ENCODE measurements around the gene TANK. TPM values are rescaled to one million over a fixed set of nuclear protein-coding genes. Genes with fewer than 3 reads are reported as not detected.
"Not testable (repeated sequence)": the region's sequence is repeated elsewhere in the genome, so short reads cannot be mapped to it uniquely, and the experiment has no call there.

The TANK gene
- polyA plus RNA-seq, 3 donors = 52.1 to 65.6 (median 54.1) TPM

GRCh38 chr2:161124201-161124600 is 36.0 kb upstream of the TANK start:
- no peak for DNase-seq (ENCODE audit: extremely low read depth in 1 of 11, low read depth in 9 of 11, low spot score in 4 of 11)

GRCh38 chr2:161128885-161129284 is 31.3 kb upstream of the TANK start:
- no peak for DNase-seq (ENCODE audit: extremely low read depth in 1 of 11, low read depth in 9 of 11, low spot score in 4 of 11)

DNA sequence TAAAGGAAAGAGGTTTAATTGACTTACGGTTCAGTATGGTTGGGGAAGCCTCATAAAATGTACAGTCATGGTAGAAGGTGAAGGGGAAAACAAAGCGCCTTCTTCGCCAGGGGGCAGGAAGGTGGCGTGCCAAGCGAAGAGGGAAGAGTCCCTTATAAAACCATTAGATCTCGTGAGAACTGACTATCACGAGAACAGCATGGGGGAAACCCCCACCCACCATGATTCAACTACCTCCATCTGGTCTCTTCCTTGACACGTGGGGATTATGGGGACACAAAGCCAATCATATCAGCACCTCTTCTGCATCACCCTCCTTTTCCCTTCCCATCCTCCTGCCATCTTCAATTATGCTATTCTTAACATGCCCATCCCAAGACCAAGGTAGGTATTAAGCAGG is 29.9 kb upstream of the TANK start:
- no peak for DNase-seq (ENCODE audit: extremely low read depth in 1 of 11, low read depth in 9 of 11, low spot score in 4 of 11)

DNA sequence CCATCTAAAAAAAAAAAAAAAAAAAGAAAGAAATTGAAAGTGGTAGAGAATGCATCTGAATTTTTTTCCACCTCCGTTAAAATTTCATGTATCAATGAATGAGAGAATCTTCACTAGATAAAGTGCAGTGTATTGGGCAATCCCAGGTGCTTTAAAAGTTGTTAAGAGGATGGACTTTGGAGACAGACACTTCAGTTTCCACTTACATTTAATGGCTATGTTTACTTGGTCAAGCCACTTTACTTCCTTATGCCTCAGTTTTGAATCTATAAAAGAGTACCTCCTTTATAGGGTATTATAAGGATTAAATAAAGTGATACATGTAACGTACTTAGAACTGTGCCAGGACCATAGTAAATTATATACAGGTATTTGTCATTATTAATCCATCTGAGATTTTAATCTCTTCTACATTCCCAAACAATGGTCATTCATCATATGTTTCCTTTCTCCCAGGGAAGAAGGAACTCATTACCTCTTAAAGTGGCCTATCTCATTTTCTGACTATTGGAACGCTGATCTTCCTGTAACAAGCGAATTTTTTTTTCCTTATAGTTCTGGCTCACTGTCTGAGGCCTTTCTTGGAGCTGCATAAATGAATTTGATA is 29.1 kb upstream of the TANK start:
- no peak for DNase-seq (ENCODE audit: extremely low read depth in 1 of 11, low read depth in 9 of 11, low spot score in 4 of 11)

- DNase-seq (ENCODE audit: extremely low read depth in 1 of 11, low read depth in 9 of 11, low spot score in 4 of 11) = no peak
Observed at GRCh38 chr2:161131804-161132203, 28.4 kb upstream of the TANK start.

- not testable (repeated sequence) for DNase-seq (ENCODE audit: extremely low read depth in 1 of 11, low read depth in 9 of 11, low spot score in 4 of 11)
Observed at GRCh38 chr2:161132384-161132783, 27.8 kb upstream of the TANK start.

DNA sequence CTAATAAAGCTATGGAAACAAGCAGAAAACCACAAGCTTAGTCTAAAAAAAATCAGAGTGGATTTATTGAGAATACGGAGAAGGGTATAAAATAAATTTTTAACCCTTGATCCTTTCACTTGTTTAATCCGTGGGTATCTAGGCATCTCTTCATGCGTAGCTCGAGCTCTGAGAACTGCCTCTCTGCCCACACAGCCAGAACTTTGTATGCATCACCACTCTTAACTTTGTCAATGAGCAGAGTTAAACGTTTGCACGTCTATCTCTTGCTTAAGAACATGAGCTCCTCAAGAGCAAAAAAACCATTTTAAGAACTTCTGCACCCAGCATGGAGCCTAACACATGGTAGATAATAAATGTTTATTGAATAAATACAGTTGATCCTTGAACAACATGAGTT is 26.9 kb upstream of the TANK start:
- DNase-seq (ENCODE audit: extremely low read depth in 1 of 11, low read depth in 9 of 11, low spot score in 4 of 11) = no peak

DNA sequence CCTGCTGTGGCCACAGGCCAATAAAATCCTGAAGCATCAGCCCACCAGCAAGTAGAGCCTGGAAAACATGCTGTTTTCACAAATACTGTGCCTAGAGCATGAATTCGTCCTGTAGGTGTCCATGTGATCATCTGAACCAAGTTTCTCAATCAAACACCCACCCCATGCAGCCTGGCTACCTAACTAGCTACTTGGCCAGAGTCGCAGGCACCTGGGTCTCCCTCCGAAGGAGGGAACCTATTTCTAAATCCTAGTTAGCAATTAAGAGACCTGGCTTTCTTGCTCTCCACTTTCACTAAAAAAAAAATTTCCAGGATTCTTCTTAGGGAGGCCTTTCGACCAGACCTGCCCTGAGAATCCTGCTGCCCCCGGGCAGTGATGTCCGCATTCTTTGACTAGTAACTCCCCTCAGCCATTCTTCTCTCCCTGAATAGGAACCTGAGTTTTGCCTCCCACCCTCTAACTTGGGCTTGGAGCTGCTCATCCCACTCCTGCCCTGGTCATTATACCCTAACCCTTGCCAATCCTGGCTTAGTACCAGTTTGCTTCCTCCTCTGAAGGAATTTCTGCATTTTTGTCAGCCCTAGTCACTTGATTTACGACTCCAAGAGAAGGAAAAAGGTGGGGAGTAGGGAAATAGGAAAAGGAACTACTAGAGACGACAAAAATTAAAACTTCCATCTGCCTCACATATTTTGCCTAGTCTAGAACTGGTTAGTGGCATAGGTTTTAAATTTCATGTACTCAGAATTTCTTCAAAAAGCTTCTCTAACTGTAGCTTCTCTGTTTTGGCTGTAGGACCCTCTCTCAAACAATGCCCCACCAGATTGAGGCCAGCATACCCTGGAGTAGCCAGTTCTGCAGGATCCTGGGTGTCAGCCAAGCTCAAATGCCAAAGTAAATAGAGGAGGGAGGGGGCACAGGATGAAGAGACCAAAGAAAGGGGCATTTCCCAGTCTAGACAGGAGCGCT is 25.4 kb upstream of the TANK start:
- peak in 2 of 11 donors; percentile 43 to 56 for DNase-seq (ENCODE audit: extremely low read depth in 1 of 11, low read depth in 9 of 11, low spot score in 4 of 11)

DNA sequence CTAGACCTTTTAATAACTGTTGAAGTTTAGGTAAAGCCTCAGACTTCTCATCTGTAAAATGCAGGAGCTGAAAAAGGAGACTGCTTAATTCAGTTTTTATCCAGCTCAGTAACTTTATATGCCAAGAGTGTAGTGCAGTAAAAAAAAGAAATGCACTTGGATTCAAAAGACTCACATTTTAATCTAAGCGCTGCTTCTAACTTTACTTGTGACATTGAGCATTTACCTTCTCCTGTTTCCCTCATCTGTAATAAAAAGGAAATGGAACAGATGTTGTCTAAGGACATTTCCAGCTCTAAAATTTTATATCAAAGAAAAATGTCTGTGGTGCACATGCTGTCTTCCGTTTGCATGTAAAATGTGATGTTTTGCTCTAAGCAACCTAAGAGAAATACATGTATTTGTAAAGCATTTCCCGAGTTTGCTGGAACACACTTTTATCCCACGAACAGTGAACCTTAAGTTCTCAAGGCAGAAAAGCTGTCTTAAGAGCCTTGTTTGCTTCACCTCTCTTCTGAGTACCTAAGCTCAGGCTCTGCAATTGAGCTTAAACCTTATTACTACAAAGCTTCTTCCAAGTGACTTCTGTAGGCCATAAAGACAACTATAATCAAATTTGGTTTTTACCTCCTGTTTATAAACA is 24.2 kb upstream of the TANK start:
- DNase-seq (ENCODE audit: extremely low read depth in 1 of 11, low read depth in 9 of 11, low spot score in 4 of 11) = no peak

- no peak for DNase-seq (ENCODE audit: extremely low read depth in 1 of 11, low read depth in 9 of 11, low spot score in 4 of 11)
Observed at GRCh38 chr2:161136696-161137324, 23.4 kb upstream of the TANK start.

- no peak for DNase-seq (ENCODE audit: extremely low read depth in 1 of 11, low read depth in 9 of 11, low spot score in 4 of 11)
Observed at GRCh38 chr2:161138429-161138828, 21.8 kb upstream of the TANK start.

GRCh38 chr2:161139098-161139987 is 20.9 kb upstream of the TANK start:
- DNase-seq (ENCODE audit: extremely low read depth in 1 of 11, low read depth in 9 of 11, low spot score in 4 of 11) = no peak

GRCh38 chr2:161141033-161141432 is 19.2 kb upstream of the TANK start:
- no peak for DNase-seq (ENCODE audit: extremely low read depth in 1 of 11, low read depth in 9 of 11, low spot score in 4 of 11)

DNA sequence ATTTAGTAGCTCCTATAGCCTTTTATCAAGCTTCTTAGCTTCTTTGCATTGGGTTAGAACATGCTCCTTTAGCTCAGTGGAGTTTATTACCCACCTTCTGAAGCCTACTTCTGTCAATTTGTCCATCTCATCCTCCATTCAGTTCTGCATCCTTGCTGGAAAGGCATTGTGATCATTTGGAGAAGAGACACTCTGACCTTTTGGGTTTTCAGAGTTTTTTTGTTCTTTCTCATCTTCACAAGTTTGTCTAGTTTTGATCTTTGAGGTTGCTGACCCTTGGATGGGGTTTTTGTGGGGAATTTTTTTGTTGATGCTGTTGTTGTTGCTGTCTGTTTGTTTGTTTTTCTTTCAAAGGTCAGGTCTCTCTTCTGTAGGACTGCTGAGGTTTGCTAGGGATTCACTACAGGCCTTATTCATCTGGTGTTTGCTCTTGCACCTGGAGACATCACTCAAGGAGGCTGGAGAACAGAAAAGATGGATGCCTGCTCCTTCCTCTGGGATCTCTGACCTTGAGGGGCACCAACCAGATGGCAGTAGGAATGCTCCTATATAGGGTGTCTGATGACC is 13.9 kb upstream of the TANK start:
- DNase-seq (ENCODE audit: extremely low read depth in 1 of 11, low read depth in 9 of 11, low spot score in 4 of 11) = no peak

DNA sequence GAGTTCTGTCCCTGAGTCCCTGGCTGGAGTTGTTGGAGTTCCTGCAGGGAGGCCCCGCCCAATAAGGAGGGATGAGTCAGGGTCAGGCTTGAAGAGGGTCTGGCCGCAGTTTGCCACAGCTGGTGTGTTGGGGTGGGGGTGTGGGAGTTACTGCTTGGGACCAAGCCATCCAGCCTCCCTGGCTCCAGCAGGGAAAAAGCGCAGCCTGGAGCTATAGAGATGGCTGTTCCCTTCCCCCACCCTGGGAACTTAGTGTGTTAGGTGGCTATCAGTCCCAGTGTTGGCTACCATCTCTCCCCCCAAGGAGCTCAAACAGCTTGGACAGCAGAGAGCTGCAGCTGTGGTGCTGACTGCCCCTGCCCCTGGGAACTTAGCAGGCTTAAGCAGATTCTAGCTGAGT is 13.2 kb upstream of the TANK start:
- DNase-seq (ENCODE audit: extremely low read depth in 1 of 11, low read depth in 9 of 11, low spot score in 4 of 11) = no peak

DNA sequence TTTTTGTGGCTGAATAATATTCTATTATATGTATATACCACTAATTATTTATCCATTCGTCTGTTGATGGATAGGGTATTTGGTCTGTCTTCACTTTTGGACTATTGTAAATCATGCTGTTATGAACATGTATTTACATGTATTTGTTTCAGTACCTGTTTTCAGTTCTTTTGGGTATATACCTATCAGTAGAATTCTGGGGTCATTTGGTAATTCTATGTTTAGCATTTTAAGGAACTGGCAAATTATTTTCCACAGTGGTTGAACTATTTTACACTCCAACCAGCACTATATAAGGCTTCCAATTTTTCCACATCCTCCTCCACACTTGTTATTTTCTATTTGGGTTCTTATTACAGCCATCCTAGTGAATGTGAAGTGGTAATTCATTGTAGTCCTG is 12.4 kb upstream of the TANK start:
- no peak for DNase-seq (ENCODE audit: extremely low read depth in 1 of 11, low read depth in 9 of 11, low spot score in 4 of 11)

DNA sequence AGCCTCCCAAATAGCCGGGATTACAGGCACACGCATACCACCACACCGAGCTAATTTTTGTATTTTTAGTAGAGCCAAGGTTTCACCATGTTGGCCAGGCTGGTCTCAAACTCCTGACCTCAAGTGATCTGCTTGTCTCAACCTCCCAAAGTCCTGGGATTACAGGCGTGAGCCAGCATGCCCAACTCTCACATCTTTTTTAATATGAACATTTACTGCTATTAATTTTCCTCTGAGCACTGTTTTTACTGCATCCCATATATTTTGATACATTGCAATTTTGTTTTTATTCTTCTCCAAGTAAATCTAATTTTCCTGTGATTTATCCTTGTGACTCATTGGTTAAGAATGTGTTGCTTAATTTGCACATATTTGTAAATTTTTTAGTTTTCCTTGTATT is 9.5 kb upstream of the TANK start:
- DNase-seq (ENCODE audit: extremely low read depth in 1 of 11, low read depth in 9 of 11, low spot score in 4 of 11) = no peak

- no peak for DNase-seq (ENCODE audit: extremely low read depth in 1 of 11, low read depth in 9 of 11, low spot score in 4 of 11)
Observed at GRCh38 chr2:161152302-161152701, 7.9 kb upstream of the TANK start.

Data from renal cortex interstitium (tissue), 11 donors.